Measurements from ENCODE around the gene IL21R.
"Not testable (repeated sequence)": the region's sequence is repeated elsewhere in the genome, so short reads cannot be mapped to it uniquely, and the experiment has no call there.

The IL21R gene

GRCh38 chr16:27441276-27441675 lies 39.3 kb downstream of the IL21R start:
- in situ Hi-C loops (cut with HindIII; ENCODE audit: low sequenced_read_pairs), result loop anchor here (5.0 kb wide), 1 partner anchor 274 kb away; no protein-coding TSS in a partner anchor

- in situ Hi-C loops (cut with HindIII; ENCODE audit: low sequenced_read_pairs), result loop anchor here (5.0 kb wide), 1 partner anchor 275 kb away; no protein-coding TSS in a partner anchor
These were observed 40.0 kb downstream of the IL21R start for GRCh38 chr16:27441998-27442397.

- in situ Hi-C loops (cut with HindIII; ENCODE audit: low sequenced_read_pairs), result loop anchor here (5.0 kb wide), 1 partner anchor 277 kb away; no protein-coding TSS in a partner anchor
These were observed 42.0 kb downstream of the IL21R start for GRCh38 chr16:27444015-27444414.

- in situ Hi-C loops (cut with HindIII; ENCODE audit: low sequenced_read_pairs), result loop anchor here (5.0 kb wide), 1 partner anchor 277 kb away; no protein-coding TSS in a partner anchor
These were observed 42.5 kb downstream of the IL21R start for GRCh38 chr16:27444470-27444869.

- in situ Hi-C loops (cut with HindIII; ENCODE audit: low sequenced_read_pairs), result no loop called here
These were observed 43.7 kb downstream of the IL21R start for GRCh38 chr16:27445502-27446175.

- in situ Hi-C loops (cut with HindIII; ENCODE audit: low sequenced_read_pairs), result no loop called here
These were observed 44.7 kb downstream of the IL21R start for GRCh38 chr16:27446721-27447120.

- in situ Hi-C loops (cut with HindIII; ENCODE audit: low sequenced_read_pairs), result no loop called here
These were observed 45.3 kb downstream of the IL21R start for GRCh38 chr16:27447301-27447700.

- in situ Hi-C loops (cut with HindIII; ENCODE audit: low sequenced_read_pairs), result no loop called here
These were observed 46.8 kb downstream of the IL21R start for GRCh38 chr16:27448532-27449433.

- in situ Hi-C loops (cut with HindIII; ENCODE audit: low sequenced_read_pairs), result loop anchor here (5.0 kb wide), 1 partner anchor 82 kb away; no protein-coding TSS in a partner anchor
These were observed 47.6 kb downstream of the IL21R start for GRCh38 chr16:27449434-27450195.

GRCh38 chr16:27450196-27450549 lies 48.2 kb downstream of the IL21R start:
- in situ Hi-C loops (cut with HindIII; ENCODE audit: low sequenced_read_pairs), result loop anchor here (5.0 kb wide), 1 partner anchor 83 kb away; no protein-coding TSS in a partner anchor

GRCh38 chr16:27452569-27453493 lies 50.9 kb downstream of the IL21R start:
- in situ Hi-C loops (cut with HindIII; ENCODE audit: low sequenced_read_pairs), result loop anchor here (5.0 kb wide), 1 partner anchor 86 kb away; no protein-coding TSS in a partner anchor

GRCh38 chr16:27453494-27453825 lies 51.5 kb downstream of the IL21R start:
- in situ Hi-C loops (cut with HindIII; ENCODE audit: low sequenced_read_pairs), result loop anchor here (5.0 kb wide), 1 partner anchor 86 kb away; no protein-coding TSS in a partner anchor

GRCh38 chr16:27455700-27456099 lies 53.7 kb downstream of the IL21R start:
- in situ Hi-C loops (cut with HindIII; ENCODE audit: low sequenced_read_pairs), result no loop called here

GRCh38 chr16:27457605-27457900 lies 55.6 kb downstream of the IL21R start:
- in situ Hi-C loops (cut with HindIII; ENCODE audit: low sequenced_read_pairs), result not testable (repeated sequence)

GRCh38 chr16:27458258-27458657 lies 56.3 kb downstream of the IL21R start:
- in situ Hi-C loops (cut with HindIII; ENCODE audit: low sequenced_read_pairs), result no loop called here

- in situ Hi-C loops (cut with HindIII; ENCODE audit: low sequenced_read_pairs), result no loop called here
These were observed 57.2 kb downstream of the IL21R start for GRCh38 chr16:27458987-27459688.

GRCh38 chr16:27460213-27460612 lies 58.2 kb downstream of the IL21R start:
- in situ Hi-C loops (cut with HindIII; ENCODE audit: low sequenced_read_pairs), result no loop called here

GRCh38 chr16:27460663-27461482 lies 58.9 kb downstream of the IL21R start:
- in situ Hi-C loops (cut with HindIII; ENCODE audit: low sequenced_read_pairs), result no loop called here
